HUES48 (cell line): ENCODE results near the gene GH1.
"Not testable (repeated sequence)": the region's sequence is repeated elsewhere in the genome, so short reads cannot be mapped to it uniquely, and the experiment has no call there.

ENCODE experiments used
- H3K27ac ChIP-seq: one replicate; pipeline ENCODE4 v1.7.0; 2013; ENCODE audit warnings: low read depth, low read length, inconsistent platforms
- H3K27me3 ChIP-seq: 2 replicates; pipeline ENCODE4 v1.6.1; 2013; ENCODE audit warnings: mild to moderate bottlenecking, low read length; ENCODE audit not compliant: control insufficient read depth, insufficient read depth
- H3K36me3 ChIP-seq: 2 replicates; pipeline ENCODE4 v1.6.1; 2013; ENCODE audit warnings: low read length; ENCODE audit not compliant: control insufficient read depth, insufficient read depth
- H3K4me1 ChIP-seq: 2 replicates; pipeline ENCODE4 v1.6.1; 2013; ENCODE audit warnings: mild to moderate bottlenecking, low read length; ENCODE audit not compliant: control insufficient read depth, insufficient read depth
- H3K4me3 ChIP-seq: 2 replicates; pipeline ENCODE4 v1.5.1; 2013; ENCODE audit warnings: mild to moderate bottlenecking, low read depth, low read length
- H3K9ac ChIP-seq: 2 replicates; pipeline ENCODE4 v1.6.1; 2013; ENCODE audit warnings: mild to moderate bottlenecking, low read depth, low read length, moderate library complexity
- H3K9me3 ChIP-seq: 2 replicates; pipeline ENCODE4 v1.6.1; 2013; ENCODE audit warnings: low read length; ENCODE audit not compliant: control insufficient read depth, insufficient read depth

The GH1 gene

GRCh38 chr17:63910096-63910495 is 8.5 kb downstream of the GH1 start:
- Histone ChIP-seq H3K4me1 (peaks cover 13% of the 10 kb centered on the region), H3K4me3 (no peak overlapping the region), H3K27ac (no peak overlapping the region), H3K27me3 (no peaks in the 10 kb centered on the region), H3K36me3 (no peaks in the 10 kb centered on the region), H3K9ac (no peak overlapping the region), H3K9me3 (no peaks in the 10 kb centered on the region)

- not testable (repeated sequence) for H3K4me3 ChIP-seq, H3K9me3 ChIP-seq, H3K27ac ChIP-seq, H3K36me3 ChIP-seq, H3K27me3 ChIP-seq, H3K9ac ChIP-seq
- H3K4me1 ChIP-seq: peaks cover 13% of the 10 kb centered on the region
Observed at GRCh38 chr17:63909586-63909985, 9.1 kb downstream of the GH1 start.

DNA sequence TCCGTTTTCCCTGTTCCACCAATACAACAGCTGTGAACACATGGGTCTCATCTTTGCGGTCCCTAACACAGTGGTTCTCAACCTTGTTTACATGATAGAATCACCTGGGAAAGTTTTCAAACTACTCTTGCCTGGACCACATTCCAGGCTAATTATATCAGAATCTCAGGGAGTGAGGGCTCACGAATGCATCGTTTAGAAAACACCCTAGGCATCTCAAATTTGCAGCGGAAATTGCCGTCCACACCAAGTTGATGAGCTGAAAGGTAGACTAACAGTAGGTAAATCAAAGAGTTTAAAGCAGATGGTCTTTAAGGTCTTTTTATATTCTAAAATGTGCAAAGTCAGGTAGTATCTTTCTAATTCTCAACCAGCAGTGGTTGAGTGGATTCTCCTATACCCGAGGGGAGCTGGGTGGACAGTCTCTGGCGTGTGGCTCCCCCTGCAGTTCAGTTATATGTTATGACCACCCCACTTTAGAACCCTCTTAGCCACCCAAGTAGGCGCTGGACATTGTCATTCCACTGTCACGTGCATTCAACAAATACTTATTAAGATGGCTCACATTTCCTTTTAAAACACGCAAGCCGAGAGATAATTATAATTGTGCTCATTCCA is 11.4 kb downstream of the GH1 start:
- not testable (repeated sequence) for H3K27me3 ChIP-seq, H3K9me3 ChIP-seq, H3K36me3 ChIP-seq, H3K4me3 ChIP-seq, H3K9ac ChIP-seq, H3K27ac ChIP-seq
- peaks cover 13% of the 10 kb centered on the region for H3K4me1 ChIP-seq

DNA sequence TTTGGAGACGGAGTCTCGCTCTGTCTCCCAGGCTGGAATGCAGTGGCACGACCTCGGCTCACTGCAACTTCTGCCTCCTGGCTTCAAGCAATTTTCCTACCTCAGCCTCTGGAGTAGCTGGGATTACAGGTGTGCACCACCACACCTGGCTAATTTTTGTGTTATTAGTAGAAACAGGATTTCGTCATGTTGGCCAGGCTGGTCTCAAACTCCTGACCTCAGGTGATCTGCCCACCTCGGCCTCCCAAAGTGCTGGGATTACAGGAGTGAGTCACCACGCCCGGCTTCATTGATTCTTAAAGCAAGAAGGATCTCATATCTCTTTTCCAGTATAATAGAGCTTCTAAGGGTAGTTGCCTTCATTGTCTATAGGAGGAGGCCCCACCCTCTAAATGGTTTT is 13.8 kb downstream of the GH1 start:
- H3K4me3 ChIP-seq: not testable (repeated sequence)

DNA sequence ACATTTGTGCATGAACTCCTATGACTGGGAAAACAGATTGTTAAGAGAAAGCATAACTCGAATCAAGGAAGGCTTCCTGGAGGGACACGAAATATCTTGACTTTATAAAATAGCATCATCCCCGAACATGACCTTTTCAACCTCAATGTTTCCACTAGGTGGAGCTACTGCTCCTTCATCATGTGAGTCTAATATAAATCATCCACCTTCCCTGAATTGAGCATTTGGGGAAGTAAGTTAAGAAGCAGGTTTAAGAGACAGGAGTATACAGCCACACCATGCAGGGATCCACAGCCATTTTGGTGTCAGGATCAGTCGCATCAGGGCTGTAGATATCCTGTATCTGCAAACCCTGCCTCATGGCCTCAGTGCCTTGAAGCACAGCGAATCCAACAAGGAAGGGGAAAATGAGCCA is 14.8 kb downstream of the GH1 start:
- not testable (repeated sequence) for H3K4me3 ChIP-seq, H3K9me3 ChIP-seq, H3K36me3 ChIP-seq, H3K27ac ChIP-seq, H3K27me3 ChIP-seq, H3K9ac ChIP-seq
- H3K4me1 ChIP-seq: peaks cover 13% of the 10 kb centered on the region

More for the DNA sequence above, 13.8 kb downstream of the GH1 start:
- not testable (repeated sequence) for H3K9me3 ChIP-seq, H3K36me3 ChIP-seq, H3K27ac ChIP-seq, H3K9ac ChIP-seq, H3K27me3 ChIP-seq
- H3K4me1 ChIP-seq: peaks cover 13% of the 10 kb centered on the region

GRCh38 chr17:63901971-63902370 is 16.7 kb downstream of the GH1 start:
- H3K4me3 ChIP-seq, H3K9ac ChIP-seq, H3K27me3 ChIP-seq, H3K4me1 ChIP-seq, H3K27ac ChIP-seq, H3K9me3 ChIP-seq, H3K36me3 ChIP-seq: not testable (repeated sequence)

DNA sequence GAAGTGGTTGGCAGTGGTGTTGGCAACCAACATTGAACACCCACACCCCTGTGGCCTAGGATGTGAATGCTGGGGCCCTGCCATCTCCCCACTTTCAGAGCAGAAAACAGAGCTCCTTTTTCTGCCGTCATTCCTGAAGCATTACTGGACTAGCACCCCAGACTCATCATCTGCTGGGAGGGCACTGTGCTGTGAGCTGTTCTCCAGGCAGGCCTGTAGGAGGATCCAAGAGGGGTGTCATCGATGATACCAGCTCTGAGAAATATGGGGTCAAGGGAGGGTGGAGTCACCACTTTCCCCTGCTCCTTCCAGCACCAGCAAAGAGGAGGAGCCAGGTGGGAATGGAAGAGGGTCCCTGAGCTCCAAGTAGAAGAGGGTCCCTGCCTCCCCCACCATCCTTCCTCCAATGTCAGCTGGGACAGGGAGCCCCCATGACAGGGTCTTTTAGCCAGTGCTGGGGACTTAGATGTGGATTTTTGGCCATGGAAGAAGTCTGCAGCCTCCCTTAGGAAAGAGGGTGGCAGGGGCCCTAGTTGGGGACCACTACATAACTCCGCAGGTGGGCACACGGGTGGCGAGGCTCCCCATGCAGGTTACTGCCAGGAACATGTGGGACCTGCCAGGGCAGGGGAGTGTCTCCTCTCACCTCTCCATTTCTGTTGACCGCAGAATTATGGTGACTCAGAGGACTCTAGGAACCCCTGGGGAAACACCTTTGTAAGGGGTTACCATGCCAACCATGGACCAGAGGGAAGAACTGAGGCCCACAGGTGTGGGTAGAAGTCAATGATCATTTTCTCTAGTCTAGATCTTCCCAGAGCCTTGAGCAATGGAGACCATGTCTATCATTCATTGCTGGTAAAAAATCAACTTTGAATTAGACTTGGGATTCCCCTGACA is 19.5 kb downstream of the GH1 start:
- not testable (repeated sequence) for H3K4me3 ChIP-seq, H3K9me3 ChIP-seq, H3K27ac ChIP-seq, H3K36me3 ChIP-seq, H3K4me1 ChIP-seq, H3K9ac ChIP-seq, H3K27me3 ChIP-seq

- H3K4me1 ChIP-seq, H3K27me3 ChIP-seq, H3K9me3 ChIP-seq, H3K36me3 ChIP-seq, H3K27ac ChIP-seq, H3K9ac ChIP-seq, H3K4me3 ChIP-seq: not testable (repeated sequence)
Observed at GRCh38 chr17:63896524-63897354, 21.9 kb downstream of the GH1 start, which contains the start of gene CSH1. CSH1 (minus strand) TSS chr17:63896574; CDS start chr17:63896511, 63 bp downstream.

- not testable (repeated sequence) for H3K4me1 ChIP-seq, H3K36me3 ChIP-seq, H3K4me3 ChIP-seq, H3K27me3 ChIP-seq, H3K9ac ChIP-seq, H3K27ac ChIP-seq, H3K9me3 ChIP-seq
Observed at GRCh38 chr17:63894821-63895220, 23.8 kb downstream of the GH1 start.

GRCh38 chr17:63894021-63894420 is 24.6 kb downstream of the GH1 start:
- H3K36me3 ChIP-seq, H3K4me1 ChIP-seq, H3K27ac ChIP-seq, H3K27me3 ChIP-seq, H3K9me3 ChIP-seq, H3K4me3 ChIP-seq, H3K9ac ChIP-seq: not testable (repeated sequence)
